Measurements from ENCODE around the gene TIGD4.

DNA sequence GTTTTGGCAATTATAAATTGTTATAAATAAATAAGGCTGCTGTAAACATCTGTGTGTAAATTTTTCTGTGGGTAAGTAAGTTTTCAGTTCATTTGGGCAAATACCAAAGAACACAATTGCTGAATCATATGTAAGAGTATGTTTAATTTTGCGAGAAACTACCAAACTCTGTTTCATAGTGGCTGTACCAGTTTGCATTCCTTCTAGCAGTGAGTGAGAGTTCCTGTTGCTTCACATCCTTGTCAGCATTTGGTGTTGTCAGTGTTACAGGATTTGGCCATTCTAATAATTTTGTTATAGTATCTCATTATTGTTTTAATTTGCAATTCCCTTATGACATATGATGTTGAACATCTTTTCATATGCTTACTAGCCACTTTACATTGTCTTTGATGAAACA is 48.6 kb upstream of the TIGD4 start:
- TF ChIP-seq, protein P1, sequence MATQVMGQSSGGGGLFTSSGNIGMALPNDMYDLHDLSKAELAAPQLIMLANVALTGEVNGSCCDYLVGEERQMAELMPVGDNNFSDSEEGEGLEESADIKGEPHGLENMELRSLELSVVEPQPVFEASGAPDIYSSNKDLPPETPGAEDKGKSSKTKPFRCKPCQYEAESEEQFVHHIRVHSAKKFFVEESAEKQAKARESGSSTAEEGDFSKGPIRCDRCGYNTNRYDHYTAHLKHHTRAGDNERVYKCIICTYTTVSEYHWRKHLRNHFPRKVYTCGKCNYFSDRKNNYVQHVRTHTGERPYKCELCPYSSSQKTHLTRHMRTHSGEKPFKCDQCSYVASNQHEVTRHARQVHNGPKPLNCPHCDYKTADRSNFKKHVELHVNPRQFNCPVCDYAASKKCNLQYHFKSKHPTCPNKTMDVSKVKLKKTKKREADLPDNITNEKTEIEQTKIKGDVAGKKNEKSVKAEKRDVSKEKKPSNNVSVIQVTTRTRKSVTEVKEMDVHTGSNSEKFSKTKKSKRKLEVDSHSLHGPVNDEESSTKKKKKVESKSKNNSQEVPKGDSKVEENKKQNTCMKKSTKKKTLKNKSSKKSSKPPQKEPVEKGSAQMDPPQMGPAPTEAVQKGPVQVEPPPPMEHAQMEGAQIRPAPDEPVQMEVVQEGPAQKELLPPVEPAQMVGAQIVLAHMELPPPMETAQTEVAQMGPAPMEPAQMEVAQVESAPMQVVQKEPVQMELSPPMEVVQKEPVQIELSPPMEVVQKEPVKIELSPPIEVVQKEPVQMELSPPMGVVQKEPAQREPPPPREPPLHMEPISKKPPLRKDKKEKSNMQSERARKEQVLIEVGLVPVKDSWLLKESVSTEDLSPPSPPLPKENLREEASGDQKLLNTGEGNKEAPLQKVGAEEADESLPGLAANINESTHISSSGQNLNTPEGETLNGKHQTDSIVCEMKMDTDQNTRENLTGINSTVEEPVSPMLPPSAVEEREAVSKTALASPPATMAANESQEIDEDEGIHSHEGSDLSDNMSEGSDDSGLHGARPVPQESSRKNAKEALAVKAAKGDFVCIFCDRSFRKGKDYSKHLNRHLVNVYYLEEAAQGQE (IDR thresholded peaks at IDR 0.05; ENCODE audit: low read depth) = no peak
- TF ChIP-seq NFIC (IDR thresholded peaks at IDR 0.05) = no peak
- TF ChIP-seq TAF1 (IDR thresholded peaks at IDR 0.05; ENCODE audit: low read depth) = no peak
- TF ChIP-seq, protein P2, sequence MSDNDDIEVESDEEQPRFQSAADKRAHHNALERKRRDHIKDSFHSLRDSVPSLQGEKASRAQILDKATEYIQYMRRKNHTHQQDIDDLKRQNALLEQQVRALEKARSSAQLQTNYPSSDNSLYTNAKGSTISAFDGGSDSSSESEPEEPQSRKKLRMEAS (IDR thresholded peaks at IDR 0.05) = no peak
- no peak for TF ChIP-seq FOXM1 (IDR thresholded peaks at IDR 0.05; ENCODE audit: borderline replicate concordance, low read depth)
